Neuron (in vitro differentiated cells): ENCODE data around the gene UBE2V1.
A peak's percentile ranks its signal among the peaks of the same experiment; 100 is the strongest.
"Not testable (repeated sequence)": the region's sequence is repeated elsewhere in the genome, so short reads cannot be mapped to it uniquely, and the experiment has no call there.

ENCODE experiments used
- H2AFZ ChIP-seq: one replicate; pipeline ENCODE4 v1.6.1; 2013; ENCODE audit warnings: low read depth, mild to moderate bottlenecking, inconsistent platforms, low read length, moderate library complexity
- H3K27me3 ChIP-seq: one replicate; pipeline ENCODE4 v1.6.1; 2013; ENCODE audit warnings: low read length; ENCODE audit not compliant: insufficient read depth
- H3K36me3 ChIP-seq: one replicate; pipeline ENCODE4 v1.6.1; 2013; ENCODE audit warnings: low read length; ENCODE audit not compliant: insufficient read depth
- H3K4me1 ChIP-seq: one replicate; pipeline ENCODE4 v1.6.1; 2013; ENCODE audit warnings: low read length; ENCODE audit not compliant: insufficient read depth
- H3K4me3 ChIP-seq: 2 replicates; pipeline ENCODE4 v1.5.1; 2013; ENCODE audit warnings: mild to moderate bottlenecking, low read length, moderate library complexity
- H3K9me3 ChIP-seq: one replicate; pipeline ENCODE4 v1.6.1; 2013; ENCODE audit warnings: low read length

Gene UBE2V1

GRCh38 chr20:50067461-50067860 is 45.5 kb downstream of the UBE2V1 start:
- peaks cover 2% of the 10 kb centered on the region for H3K4me1 ChIP-seq
- no peak overlapping the region for H2AFZ ChIP-seq
- H3K27me3 ChIP-seq, result no peaks in the 10 kb centered on the region
- no peaks in the 10 kb centered on the region for H3K9me3 ChIP-seq
- no peaks in the 10 kb centered on the region for H3K36me3 ChIP-seq
- H3K4me3 ChIP-seq, result no peak overlapping the region

DNA sequence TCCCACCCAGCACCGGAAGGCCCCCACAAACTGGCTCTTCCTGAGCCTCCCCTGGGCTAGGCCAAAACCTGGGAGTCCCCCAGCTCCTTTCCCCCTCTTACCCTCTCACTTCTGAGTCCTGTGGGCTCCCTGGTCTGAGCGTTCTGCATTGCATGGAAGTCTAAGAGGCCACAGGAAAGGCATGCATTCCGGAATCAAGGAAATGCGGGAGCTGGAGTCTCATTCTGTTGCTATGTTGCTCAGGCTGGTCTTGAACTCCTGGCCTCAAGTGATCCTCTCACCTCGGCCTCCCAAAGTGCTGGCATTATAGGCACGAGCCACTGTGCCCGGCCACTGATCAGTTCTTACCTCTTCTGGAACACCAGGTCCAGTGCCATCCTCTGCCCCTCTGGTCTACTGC is 45.9 kb downstream of the UBE2V1 start:
- no peak overlapping the region for H3K4me3 ChIP-seq
- H3K9me3 ChIP-seq, result no peaks in the 10 kb centered on the region
- H3K4me1 ChIP-seq, result peaks cover 2% of the 10 kb centered on the region
- H2AFZ ChIP-seq, result no peak overlapping the region
- H3K36me3 ChIP-seq, result no peaks in the 10 kb centered on the region
- no peaks in the 10 kb centered on the region for H3K27me3 ChIP-seq

DNA sequence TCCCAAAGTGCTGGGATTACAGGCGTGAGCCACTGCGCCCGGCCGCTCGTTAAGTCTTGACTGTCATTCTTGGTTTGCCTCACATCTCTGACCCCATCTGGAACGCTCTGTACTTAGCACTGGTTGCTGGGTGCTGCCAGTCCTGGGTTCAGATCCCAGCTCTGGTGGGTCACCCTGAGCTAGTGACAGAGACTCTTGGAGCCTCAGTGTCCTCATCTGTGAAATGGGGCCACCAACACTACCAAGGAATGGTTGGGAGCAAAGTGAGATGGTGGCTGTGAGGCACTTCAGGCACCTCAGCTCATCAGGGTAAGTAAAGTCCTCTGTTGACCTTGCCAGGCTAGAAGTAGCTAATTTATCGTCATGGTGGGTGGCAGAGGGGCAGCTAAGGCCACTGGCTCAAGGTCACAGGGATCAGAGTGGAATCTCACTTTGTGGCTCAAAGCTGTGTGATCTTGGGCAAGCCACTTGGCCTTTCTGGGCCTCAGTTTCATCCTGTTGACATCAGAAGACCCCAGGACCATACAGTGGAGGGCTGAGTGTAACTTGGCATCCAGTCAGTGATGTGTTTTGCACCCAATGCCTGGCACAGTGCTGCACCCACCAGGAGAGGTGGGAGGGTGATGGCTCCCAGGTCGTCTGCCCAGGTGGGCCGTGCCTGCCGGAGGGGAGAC is 46.7 kb downstream of the UBE2V1 start:
- H2AFZ ChIP-seq, result no peak overlapping the region
- no peak overlapping the region for H3K4me3 ChIP-seq
- H3K36me3 ChIP-seq, result no peaks in the 10 kb centered on the region
- H3K9me3 ChIP-seq, result no peaks in the 10 kb centered on the region
- peaks cover 2% of the 10 kb centered on the region for H3K4me1 ChIP-seq
- no peaks in the 10 kb centered on the region for H3K27me3 ChIP-seq

DNA sequence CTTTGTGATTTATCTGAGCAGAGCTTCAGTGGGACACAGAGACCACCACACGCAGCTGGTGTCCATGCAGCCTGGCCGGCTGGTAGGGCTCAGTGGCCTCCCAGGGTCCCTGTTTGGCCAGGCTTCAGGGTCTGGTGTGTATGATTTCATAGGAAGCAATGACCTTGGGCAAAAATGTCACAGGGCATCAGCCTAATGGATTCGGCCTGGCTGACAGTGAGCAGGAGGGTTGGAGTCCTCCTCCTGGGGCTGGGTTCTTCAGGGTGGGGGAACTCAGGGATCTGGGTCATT is 47.7 kb downstream of the UBE2V1 start:
- H3K4me3 ChIP-seq, result no peak overlapping the region
- peaks cover 2% of the 10 kb centered on the region for H3K4me1 ChIP-seq
- no peaks in the 10 kb centered on the region for H3K27me3 ChIP-seq
- no peak overlapping the region for H2AFZ ChIP-seq
- H3K36me3 ChIP-seq, result no peaks in the 10 kb centered on the region
- H3K9me3 ChIP-seq, result no peaks in the 10 kb centered on the region

DNA sequence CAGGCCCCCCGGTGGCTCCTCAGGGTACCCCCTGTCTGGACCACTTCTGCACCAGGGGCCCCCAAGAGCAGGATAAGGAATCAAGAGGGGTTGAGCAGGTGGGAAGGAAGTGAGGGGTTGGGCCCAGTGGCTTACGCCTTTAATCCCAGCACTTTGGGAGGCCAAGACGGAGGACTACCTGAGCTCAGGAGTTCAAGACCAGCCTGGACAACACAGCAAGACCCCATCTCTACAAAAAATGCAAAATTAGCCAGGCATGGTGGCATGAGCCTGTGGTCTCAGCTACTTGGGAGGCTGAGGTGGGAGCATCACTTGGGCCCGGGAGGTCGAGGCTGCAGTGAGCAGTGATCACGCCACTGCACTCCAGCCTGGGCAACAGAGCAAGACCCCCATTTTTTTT is 49.2 kb downstream of the UBE2V1 start:
- not testable (repeated sequence) for H3K4me3 ChIP-seq, H2AFZ ChIP-seq, H3K36me3 ChIP-seq

GRCh38 chr20:50062006-50062838 is 50.7 kb downstream of the UBE2V1 start:
- no peak overlapping the region for H2AFZ ChIP-seq
- H3K4me1 ChIP-seq, result no peaks in the 10 kb centered on the region
- H3K4me3 ChIP-seq, result no peak overlapping the region
- no peaks in the 10 kb centered on the region for H3K9me3 ChIP-seq
- no peaks in the 10 kb centered on the region for H3K36me3 ChIP-seq
- H3K27me3 ChIP-seq, result no peaks in the 10 kb centered on the region

More for the DNA sequence above, 49.2 kb downstream of the UBE2V1 start:
- H3K4me1 ChIP-seq, H3K9me3 ChIP-seq, H3K27me3 ChIP-seq: not testable (repeated sequence)

DNA sequence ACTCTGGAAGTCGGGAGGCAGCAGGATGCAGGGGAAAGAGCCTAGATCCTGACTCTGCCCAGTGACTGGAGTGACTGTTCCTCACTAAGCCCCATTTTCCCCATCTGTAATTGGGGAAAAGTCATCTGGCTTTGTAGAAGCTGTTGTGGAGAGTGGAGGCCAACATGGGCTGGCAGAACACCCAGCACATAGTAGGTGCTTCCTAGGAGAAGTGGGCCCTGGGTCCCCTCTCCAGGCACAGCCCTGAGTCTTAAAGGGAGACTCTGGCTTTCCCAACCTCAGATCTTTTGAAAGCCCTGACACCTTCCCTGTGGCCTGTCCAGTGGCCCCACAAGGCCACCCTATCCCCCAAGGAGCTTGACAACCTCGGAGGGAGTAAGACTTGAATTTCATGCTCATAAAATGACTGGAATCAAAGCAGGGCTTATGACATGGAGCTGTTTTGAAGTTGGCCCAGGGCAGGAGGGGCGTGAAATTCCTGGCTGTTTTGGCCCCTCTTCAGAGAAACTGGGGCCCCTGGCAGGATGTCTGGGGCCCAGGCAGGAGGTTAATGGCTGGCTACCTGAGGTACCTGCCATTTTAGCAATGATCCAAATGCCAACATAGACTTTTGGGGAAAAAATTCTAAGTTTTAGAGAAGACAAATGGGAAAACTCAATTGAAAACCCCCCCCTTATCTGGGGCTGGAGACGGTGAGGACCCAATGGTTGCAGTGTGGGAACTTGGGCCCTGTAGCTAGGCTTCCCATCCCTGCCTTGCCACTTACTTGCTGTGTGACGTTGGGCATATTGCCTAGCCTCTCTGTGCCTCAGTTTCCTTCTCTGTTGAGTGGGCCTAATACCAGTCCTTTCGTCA is 51.6 kb downstream of the UBE2V1 start:
- Histone ChIP-seq H3K36me3 (no peaks in the 10 kb centered on the region), H3K4me3 (no peak overlapping the region), H3K4me1 (no peaks in the 10 kb centered on the region), H3K27me3 (no peaks in the 10 kb centered on the region), H3K9me3 (no peaks in the 10 kb centered on the region), H2AFZ (no peak overlapping the region)

DNA sequence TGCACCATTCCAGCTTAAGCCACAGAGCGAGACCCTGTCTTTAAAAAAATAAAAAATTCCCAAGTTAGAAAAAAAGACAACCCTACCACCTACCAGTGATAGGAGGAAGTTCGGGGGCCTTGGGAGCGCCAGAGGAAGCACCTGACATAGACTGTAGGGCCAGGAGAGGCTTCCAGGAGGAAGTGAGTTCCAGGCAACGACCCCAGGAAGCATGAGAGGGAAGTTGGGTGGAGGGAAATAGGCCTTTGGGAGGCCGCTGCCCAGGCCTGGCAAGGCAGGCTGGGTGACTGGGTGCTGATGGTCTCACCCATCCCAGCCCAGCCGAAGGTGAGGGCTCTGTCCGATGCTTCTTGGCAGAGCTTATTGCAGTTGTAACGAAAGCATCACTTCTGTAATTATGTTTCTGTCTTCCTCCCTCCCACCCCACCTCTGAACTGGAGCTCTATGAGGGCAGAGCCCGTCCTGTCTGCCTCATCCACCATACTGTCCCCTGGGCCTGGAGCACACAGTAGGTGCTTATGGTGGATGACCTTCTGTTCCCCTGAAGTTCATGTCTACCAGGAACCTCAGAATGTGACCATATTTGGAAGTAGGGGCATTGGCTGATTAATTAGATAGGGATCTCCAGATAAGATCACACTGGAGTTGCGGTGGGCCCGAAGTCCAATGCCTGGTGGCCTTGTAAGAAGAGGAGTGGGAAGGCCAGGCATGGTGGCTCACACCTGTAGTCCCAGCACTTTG is 54.1 kb downstream of the UBE2V1 start:
- Histone ChIP-seq H3K36me3 (no peaks in the 10 kb centered on the region), H3K4me3 (no peak overlapping the region), H2AFZ (no peak overlapping the region), H3K9me3 (no peaks in the 10 kb centered on the region), H3K4me1 (peaks cover 9% of the 10 kb centered on the region), H3K27me3 (no peaks in the 10 kb centered on the region)

GRCh38 chr20:50057714-50058053 is 55.3 kb downstream of the UBE2V1 start:
- Histone ChIP-seq H2AFZ (no peak overlapping the region), H3K4me1 (peaks cover 9% of the 10 kb centered on the region), H3K9me3 (no peaks in the 10 kb centered on the region), H3K27me3 (no peaks in the 10 kb centered on the region), H3K36me3 (no peaks in the 10 kb centered on the region), H3K4me3 (no peak overlapping the region)

DNA sequence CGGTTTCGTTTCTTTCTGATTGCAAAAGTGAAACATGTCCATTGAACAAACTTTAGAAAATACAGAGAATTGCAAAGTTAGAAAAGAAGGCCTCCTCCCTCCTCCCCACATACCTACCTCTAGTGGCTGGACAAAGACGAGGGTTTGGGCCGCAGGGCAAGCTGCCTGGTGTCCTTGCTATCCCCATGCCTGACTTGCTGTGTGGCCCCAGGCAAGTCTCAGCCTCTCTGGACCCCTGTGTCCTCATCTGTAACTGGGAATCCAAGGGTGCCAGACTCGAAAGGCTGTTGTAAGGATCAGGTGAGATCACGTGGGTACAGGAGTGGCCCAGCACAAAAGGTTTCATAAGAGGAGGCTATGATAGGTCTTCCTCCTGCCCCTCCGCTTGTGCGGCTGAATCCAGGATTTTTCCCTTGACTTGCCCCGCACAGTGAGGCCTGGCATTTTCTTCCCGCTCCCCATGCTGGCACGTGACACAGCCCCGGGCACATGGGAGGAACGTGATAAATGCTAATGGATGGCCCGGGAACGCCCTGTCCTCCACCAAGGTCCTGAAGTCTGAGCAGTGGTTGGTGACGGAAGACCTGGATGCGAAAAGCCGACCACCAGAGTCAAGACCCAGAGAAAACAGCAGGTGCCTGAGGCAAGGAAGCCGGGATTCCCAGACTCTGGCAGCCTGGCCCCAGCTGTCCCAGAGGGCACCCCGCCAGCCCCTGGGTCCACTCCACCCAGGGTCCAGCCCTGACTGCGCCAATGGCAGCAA is 55.8 kb downstream of the UBE2V1 start:
- Histone ChIP-seq H3K36me3 (no peaks in the 10 kb centered on the region), H3K9me3 (no peaks in the 10 kb centered on the region), H3K4me3 (no peak overlapping the region), H2AFZ (no peak overlapping the region), H3K27me3 (no peaks in the 10 kb centered on the region), H3K4me1 (peaks cover 9% of the 10 kb centered on the region)

DNA sequence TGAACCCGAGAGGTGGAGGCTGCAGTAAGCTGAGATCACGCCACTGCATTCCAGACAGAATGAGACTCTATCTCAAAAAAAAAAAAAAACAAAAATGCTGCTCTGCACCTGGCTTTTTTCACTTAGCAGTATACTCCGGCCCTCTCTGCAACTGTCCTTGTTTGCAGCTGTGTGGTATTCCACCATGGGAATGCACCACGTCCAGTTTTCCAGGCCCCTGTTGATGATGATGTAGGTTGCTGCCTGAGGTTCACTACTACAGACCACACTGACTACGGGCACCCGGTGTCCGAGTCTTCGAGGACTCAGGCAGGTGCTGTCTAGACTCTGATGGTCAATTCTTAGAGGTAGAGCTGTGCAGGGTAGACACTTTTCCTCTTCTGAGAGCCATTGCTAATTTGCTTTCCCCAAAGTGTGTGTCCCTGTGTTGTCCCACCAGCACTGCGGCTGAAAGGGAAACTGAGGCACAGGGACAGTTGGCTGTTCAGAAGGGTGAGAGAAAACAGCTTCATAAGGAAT is 56.5 kb downstream of the UBE2V1 start:
- Histone ChIP-seq H3K27me3 (no peaks in the 10 kb centered on the region), H3K4me1 (peaks cover 9% of the 10 kb centered on the region), H2AFZ (no peak overlapping the region), H3K4me3 (no peak overlapping the region), H3K9me3 (no peaks in the 10 kb centered on the region), H3K36me3 (no peaks in the 10 kb centered on the region)

DNA sequence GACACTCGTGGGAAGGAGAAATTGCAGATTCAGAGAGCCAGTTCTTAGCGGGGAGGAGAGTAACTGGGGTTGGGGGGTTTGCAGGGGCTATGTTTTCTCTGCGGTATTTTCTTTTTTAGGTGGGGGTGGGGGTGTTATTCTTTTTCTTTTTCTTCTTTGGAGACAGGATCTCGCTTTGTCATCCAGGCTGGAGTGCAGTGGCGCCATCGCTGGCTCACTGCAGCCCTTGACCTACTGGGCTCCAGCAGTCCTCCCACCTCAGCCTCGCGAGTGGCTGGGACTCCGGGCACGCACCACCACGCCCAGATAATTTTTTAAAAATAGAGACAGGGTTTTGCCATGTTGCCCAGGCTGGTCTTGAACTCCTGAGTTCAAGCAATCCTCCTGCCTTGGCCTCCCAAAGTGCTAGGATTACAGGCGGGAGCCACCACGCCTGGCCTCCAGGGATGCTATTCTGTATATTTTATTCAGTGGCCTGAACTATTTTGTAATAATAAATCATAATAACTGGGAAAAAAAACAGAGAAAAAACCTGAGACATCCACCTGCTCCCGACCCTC is 57.3 kb downstream of the UBE2V1 start:
- no peaks in the 10 kb centered on the region for H3K27me3 ChIP-seq

More for the DNA sequence above, 57.3 kb downstream of the UBE2V1 start:
- H3K4me3 ChIP-seq, result no peak overlapping the region
- H3K9me3 ChIP-seq, result no peaks in the 10 kb centered on the region
- H2AFZ ChIP-seq, result peak overlapping the region; percentile 68
- H3K36me3 ChIP-seq, result no peaks in the 10 kb centered on the region
- peaks cover 9% of the 10 kb centered on the region for H3K4me1 ChIP-seq
